Endothelial cell of hepatic sinusoid (primary cell): Measurements from ENCODE around the gene DTHD1.

Experiments used
- in situ Hi-C: cut with HindIII; loops from 2 replicates; pipeline ENCODE4 v1.10.0; 2017; ENCODE audit warnings: low sequenced_read_pairs

Gene DTHD1

DNA sequence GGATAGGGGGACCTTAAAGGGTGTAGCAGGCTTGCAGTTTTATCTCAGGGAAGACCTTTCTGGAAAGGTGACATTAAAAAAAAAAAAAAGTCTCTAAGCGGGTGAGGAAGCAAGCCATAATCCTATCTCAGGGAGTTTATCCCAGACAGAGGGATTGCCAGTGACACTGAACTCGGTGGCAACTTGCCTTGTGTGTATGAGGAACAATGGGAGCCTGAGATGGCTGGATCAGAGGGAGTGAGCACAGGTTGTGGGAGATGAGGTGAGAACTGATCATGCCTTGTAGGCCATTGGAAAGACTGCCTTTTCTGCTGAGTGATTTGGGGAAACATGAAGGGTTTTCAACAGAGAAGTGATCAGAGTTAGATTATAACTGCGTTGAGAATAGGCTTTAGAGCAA lies 31.1 kb downstream of the DTHD1 start:
- in situ Hi-C loops: no loop called here

DNA sequence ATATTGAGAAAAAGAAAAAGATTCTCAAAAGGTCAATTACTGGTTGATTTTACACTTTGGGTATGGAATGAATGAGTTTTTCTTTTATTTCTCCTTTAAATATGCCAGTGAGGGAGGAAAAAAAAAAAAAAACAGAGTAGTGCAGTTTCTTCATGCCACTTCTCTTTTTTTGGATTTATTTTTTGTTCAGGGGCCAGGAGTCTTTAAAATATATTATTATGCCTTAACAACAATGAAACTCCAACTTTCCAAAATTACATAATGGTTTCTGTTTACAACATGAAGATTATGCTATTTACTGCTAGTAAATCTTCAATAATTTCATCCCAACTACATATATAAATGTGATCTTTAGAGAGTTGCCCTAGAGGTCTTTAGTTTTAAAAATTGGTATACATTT lies 31.9 kb downstream of the DTHD1 start:
- in situ Hi-C loops: no loop called here

DNA sequence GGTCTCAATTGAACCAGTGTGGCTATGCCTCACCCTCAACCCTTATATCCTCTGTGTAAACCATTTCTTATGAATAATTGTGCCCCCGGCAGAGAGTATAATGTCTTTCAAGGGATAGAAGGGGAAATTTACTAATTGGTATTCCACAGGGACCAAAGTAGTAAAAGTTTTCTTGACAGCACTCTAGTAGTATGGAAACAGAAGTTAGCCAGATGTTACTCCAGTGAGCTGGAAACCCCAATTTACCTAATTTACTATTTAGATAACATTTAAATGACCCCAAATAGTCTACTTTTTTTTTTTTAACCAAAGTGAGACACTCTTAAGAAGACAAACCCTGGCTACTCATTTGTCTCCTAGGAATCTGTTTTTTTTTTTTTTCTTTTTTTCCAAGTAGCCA lies 32.3 kb downstream of the DTHD1 start:
- in situ Hi-C loops: no loop called here

DNA sequence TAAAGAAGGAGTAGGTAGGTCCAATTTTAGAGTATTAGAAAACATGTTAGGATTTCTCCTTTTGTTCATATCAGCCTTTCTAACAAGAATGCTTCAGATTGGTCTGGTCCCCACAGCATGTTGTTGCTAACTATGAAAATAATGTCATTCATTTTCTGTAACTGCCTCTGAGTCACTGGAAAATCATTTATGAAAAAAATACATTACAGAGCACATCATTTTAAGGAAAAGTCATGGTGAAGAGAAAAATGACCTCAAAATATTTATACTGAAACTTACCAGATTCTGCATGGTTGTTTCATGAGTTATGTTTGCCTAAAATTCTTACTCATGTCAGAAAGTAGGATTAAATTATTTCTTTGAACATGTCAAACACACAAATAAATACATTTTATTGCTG lies 35.2 kb downstream of the DTHD1 start:
- in situ Hi-C loops: no loop called here

DNA sequence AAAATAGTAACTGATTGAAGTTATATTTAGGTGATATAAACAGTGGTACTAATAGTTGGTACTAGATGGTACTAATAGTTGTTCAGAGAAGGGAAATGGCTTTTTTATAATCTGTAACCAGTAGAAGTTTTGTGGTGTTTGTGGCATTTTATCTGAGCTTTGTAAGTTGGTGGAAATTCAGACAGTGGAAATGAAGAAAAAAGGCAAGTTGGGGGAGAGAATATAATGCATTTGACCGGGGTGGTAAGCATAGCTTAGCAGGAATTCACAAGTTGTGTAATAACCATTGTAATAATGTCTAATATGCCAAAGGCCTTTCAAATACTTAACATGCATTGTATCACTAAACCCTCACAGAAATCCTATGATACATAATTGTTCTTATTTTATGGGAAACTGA lies 36.3 kb downstream of the DTHD1 start:
- in situ Hi-C loops: no loop called here

DNA sequence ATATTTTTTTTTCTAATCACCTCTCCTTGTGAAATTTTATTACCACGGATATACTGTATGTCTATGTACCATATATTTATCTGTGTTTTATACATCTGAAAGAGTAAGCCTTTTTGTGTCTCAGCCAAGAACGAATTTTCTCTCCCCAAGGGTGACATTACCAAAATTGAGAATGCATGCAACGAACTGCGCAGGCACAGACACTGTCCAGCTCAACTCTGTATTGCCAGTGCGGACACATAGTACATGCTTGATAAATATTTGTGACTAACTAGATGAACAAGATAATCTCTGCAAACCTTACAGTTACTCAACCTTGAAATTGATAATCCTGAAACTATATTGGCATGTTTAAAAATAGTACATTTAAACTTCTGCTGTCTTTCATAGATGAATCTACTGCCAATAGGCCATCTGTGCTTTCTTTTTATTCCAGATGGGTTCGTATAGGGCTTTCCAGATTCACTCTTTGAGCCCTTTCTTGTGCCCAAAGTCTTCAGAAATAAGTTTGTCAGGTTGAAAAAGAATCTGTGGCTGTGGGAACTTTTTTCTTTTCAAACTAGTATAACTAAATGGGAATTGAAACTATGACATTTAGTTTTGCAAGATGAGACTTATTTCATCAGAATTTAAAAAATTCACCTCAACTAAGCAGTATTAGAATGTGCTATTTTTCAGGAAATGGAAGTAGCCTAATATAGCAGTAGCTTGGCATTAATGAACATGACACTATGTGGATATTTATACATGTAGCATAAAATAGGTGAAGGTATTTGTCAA lies 38.9 kb downstream of the DTHD1 start:
- in situ Hi-C loops: no loop called here

DNA sequence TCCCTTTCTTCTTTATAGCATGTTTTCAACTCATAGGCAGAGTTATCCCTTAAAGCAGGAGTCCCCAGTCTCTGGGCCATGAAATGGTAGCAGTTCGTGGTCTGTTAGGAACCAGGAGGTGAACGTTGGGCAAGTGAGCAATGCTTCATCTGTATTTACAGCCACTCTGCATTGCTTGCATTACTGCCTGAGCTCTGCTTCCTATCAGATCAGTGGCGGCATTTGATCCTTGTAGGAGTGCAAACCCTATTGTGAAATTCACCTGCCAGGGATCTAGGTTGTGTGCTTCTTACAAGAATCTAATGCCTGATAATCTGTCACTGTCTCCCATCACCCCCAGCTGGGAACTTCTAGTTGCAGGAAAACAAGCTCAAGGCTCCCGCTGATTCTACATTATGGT lies 39.8 kb downstream of the DTHD1 start:
- in situ Hi-C loops: no loop called here

DNA sequence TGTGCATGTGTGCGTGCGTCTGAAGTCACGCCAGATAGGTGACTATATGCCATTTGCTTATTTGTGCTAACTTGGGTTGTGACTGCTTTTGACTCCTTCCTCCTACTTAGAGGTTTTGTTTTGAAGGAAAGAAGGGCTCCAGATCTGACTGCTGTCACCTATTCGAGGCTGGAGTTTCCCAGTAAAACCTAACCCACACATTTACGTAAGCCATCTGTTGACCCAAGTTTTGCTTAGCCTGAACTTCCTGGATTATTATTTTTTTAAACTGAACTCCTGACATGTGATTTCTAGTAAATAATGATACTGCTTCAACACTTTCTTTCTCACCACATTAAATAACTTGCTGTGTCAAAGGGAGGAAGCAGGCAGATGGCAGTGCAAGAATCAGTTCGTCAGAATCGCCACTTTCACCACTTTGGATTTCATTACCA lies 41.5 kb downstream of the DTHD1 start:
- in situ Hi-C loops: no loop called here

DNA sequence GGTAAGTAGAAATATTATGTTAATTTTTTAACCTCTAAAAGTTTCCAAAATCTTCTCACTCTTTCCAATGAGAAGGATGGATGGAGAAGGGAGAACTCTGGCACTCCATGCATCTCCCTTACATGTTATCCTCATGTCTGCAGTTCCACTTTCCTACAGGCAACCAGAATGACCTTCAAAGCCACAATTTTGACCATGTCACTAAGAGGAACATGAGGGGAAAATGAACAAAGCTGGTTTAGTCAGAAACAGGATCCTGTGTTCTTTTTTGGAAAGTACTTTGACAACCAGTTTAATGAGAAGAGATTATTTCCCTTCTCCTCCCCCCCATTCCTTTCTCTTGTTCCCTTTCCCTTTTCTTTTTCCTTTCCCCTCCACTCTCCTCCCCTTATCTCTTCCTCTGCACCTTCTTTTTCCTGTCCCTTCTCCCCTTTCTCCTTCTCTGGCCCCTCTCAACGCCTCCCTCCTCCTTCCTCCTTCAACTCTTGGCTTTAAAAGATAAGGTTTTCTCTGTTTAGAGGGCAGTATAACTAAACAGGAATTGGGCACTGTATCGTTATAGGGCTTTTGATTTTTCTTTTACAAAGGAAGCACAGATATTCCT lies 42.5 kb downstream of the DTHD1 start:
- in situ Hi-C loops: no loop called here

DNA sequence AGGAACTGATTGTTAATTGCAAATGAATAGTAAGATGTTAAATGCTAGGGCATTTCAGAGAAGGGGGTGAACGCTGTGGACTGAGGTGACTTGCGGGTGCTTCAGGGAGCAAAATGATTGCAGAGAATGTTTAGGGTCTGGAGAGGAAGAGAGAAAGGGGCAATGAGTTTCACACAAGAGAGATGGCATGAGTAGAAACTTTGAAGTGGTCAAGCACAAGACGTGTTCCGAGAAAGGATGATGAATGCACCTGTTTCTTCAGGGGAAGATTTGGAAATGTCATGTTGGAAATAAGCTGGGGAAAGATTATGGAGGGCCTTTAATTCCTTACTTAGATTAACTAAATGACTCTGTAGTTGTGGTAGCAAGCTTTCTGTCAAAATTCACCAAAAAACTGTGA lies 43.4 kb downstream of the DTHD1 start:
- in situ Hi-C loops: no loop called here

DNA sequence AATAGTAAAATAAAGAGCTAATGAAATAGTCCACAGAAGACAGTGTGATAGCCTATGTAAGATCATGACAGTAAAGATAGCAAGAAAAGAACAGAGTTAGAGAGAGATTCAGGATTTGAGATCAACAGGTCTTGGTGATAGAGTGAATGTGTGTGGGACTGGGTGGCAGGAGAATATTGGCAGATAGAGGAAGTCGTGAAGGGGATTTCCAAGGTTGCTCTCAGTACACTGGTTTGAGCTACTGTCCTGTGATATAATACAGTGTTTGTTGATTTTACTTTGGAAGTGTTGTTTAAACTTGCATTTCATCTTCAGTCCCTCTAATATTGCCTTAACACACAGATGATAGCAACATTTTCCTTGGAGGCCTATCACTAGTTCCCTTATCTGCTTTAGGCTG lies 44.1 kb downstream of the DTHD1 start:
- in situ Hi-C loops: no loop called here

DNA sequence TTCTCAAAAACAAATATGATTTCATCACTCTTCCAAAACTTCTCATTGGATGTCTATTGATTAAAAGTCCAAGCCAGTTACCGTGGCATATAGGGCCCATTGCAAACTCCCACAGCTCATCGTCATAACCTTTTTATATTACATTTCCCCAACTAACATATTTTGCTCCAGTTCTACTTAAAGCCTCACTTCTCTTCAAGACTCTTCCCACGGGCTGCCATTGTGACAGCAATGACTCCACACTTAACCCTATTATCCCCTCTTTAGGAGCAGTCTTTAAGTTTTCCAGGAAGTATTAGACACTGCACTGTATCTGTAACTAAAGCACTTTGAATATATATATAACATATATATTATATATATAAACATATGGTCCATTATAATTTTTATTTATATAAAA lies 44.5 kb downstream of the DTHD1 start:
- in situ Hi-C loops: no loop called here

DNA sequence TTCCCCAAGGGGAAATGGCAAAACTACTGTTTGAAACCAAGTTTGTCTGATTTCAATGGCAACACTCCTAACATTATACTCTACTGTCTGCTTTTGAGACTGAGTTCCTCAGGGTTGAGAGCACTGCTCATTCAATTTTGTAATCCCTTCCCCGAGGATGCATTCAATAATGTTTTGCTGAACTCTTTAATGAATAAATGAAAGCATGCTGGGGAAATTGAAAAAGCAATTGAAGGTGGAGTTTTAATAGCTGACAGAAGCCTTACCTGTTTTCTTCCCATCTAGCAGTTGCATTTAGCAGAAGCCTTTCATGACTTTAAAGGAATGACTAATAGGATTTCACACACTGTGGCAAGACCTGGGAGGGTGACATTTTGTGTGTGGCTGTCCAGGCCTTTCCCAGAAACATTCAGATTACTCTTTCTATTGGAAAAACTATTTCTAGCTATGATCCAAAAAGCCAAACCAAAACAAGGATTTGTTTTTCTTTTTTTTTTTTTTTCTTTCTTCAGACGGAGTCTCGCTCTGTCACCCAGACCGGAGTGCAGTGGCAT lies 45.1 kb downstream of the DTHD1 start:
- in situ Hi-C loops: no loop called here

DNA sequence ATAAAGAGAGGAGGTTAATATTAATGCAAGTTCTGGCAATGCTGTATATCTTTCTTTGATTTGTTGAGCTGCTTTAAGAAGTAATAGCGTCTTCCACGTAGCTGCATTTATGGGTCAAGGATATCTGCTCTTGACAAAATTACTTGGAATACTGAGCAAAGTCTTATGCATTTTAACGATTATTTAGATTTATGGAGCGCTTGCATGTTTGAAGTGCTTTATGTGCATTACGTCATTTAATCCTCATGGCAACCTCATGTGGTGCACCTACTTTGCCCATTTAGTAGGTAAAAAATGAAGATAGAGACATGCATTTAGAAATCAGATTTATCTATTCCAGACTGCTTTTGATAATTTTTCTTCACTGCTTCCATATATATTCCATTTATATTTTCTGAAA lies 46.0 kb downstream of the DTHD1 start:
- in situ Hi-C loops: no loop called here

DNA sequence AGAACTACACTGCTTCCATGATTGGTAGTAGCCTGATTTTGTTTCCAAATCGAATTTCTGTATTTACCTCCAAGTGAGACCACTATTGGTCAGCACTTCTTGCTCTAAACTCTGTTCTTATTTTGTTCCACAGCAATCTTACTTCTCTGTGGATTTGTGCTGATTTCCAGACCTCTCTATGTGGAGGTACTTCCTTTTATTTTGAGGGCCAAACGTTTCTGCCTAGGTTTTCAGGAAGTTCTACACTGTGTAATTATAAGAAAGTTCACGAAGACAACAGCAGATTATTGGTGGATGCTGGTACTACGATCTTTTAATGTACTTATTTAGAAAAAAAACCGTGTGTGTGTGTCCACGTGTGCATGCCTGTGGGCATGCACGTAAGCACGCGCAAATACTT lies 46.7 kb downstream of the DTHD1 start:
- in situ Hi-C loops: no loop called here

DNA sequence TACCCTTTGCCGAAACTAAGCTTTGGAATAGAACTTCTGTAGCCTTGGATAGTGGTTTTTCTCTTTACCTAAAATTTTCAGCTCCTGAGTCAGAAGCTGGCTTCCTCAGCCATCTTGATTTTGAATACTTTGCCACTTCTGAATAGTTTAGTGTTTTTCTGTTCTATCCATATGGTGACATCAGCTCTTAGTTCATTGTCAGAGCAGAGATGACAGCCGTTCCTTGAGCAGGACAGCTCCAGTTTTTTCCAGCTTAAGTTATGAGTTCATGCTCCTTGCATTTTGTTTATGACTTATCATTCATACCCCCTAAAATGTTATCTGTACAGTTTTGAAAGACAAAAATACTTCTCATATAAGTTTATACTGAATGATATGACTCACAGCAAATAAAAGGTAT lies 47.8 kb downstream of the DTHD1 start:
- in situ Hi-C loops: no loop called here

DNA sequence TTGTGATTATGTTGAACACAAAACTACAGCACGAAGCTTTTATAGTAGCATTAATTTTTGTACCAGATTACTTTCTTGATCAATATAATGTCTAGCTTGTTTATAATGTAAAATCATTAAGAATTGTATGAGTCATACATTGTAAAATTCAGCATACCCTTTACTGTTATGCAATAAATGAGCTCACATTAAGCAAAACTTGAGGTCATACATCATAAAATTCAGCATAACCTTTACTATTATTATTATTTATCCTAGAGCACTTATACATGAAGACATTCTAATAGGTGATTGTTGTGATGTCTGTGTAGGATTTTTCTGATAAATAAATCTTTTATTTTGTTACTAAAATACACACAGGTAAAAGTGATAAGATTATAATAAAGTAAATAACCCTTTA lies 49.4 kb downstream of the DTHD1 start:
- in situ Hi-C loops: no loop called here

DNA sequence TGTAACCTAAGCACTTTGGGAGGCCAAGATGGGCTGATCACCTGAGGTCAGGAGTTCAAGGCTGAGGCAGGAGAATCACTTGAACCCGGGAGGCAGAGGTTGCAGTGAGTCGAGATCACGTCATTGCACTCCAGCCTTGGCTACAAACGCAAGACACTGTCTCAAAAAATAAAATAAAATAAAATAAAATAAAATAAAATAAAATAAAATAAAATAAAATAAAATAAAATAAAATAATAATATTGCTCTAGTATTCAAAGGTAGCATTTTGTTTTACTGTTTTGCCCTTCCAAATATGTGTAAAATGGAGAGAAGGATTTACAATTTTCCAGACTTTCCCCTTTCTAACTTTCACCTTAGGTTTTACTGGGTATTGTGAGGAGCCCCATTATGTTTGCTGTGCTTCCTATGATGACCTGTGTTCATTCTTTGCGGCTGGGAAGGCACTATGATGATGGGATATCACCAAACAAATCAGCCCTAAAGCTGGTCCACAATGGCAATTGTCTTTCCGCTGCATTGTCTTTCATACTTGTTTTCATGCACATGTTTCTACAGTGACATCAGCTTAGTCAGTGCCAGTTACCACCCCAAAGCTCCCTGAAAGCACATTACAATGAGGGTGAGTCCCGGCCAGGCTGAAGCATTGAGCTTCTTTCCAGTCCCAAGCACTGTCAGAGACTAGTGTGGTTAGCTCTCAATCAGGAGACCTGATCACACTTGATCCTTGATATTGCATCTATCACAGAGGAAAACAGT lies 50.8 kb downstream of the DTHD1 start:
- in situ Hi-C loops: no loop called here

DNA sequence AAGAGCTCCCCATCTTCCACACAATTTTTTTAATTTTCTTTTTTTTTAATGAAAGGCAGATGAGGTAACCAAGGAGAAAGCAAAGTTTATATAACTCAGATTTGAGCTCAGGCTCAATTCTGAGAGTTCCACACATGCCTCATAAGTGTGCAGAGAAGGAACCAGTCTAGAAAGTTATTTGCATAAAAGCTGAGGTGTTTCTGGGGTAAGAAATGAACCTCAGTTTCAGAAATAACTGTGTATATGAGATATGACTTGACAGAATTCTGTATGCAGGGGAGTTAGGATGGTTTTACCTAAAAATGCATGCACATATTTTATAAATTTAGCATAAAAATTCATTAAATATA lies 51.3 kb downstream of the DTHD1 start:
- in situ Hi-C loops: no loop called here

DNA sequence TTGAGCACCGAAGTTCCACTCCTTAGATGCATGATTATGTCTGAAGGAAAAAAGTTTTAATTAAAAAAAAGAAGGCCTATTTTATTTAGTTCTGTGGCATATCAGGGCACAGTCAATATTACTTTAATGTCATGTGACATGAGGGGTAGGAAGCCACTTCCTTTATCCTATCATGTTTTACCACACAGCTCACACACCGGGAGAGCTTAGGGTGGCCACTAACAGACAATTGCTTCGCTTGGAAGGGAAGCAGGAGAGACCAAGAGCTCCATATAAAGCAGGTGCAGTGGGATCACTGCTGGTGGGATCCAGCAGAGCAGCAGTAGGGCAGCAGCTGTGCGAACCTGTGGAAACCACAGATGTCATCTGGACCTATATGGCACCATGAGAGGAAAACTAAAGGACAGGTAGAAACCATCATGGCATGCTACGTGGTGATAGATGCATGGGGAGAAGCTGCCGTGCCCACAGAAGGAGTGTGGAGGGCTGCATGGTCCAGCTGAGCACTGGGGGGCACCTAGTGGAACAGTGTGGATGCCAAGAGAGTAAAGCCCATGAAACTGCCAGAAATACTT lies 52.0 kb downstream of the DTHD1 start:
- in situ Hi-C loops: no loop called here

DNA sequence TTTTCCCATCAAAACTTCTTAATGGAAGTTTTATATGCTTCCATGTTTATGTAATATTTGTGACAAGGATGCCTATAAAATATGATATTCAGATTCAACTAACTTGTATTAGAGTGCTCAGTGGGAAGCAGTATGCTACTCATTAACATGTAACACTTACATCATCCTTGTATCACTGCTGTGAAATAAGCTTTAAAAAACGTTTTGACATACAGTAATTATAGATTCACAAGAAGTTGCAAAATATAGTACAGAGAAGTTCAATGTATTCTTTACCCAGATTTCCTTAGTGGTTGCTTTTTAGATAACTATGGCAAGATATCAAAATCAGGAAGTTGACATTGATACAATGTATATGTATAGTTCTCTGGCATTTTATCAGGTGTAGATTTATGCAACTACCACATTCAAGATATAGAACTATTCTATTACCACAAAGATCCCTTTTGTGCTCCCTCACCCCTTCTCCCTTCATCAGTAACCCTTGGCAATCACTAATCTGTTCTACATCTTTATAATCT lies 56.3 kb downstream of the DTHD1 start:
- in situ Hi-C loops: no loop called here
